Activated CD8-positive, alpha-beta T cell treated with anti-CD3 and anti-CD28 coated beads for 36 hours (primary cell): Measurements from ENCODE around the gene PRKAG2. TPM values are rescaled to one million over a fixed set of nuclear protein-coding genes. Genes with fewer than 3 reads are reported as not detected.

Source experiments
- ATAC-seq: fragments of 200-7000 bp; cut with Tn5 transposase; one replicate; pipeline ENCODE4 v1.10.0; 2021; ENCODE audit warnings: mild to moderate bottlenecking, moderate library complexity
- CTCF ChIA-PET: fragments of 350-600 bp; sonication (Branson Sonifier 250); formaldehyde crosslinking; loops from one replicate; lab custom pipeline; 2021; ENCODE audit warnings: antibody characterized with exemption; lab: Charles Lee
- POLR2A ChIA-PET: fragments of 350-600 bp; sonication (Branson Sonifier 250); formaldehyde crosslinking; loops from one replicate; lab custom pipeline; 2021; ENCODE audit warnings: antibody characterized with exemption; lab: Charles Lee
- DNase-seq: peaks from one replicate; pipeline ENCODE4 v3.0.0-alpha.2; 2020
- H3K27ac Mint-ChIP-seq: one replicate; pipeline ENCODE4 v1.8.0; 2021; ENCODE audit warnings: mild to moderate bottlenecking, mixed read lengths
- H3K27me3 Mint-ChIP-seq: one replicate; pipeline ENCODE4 v1.8.0; 2021; ENCODE audit warnings: mixed read lengths
- H3K36me3 Mint-ChIP-seq: one replicate; pipeline ENCODE4 v1.8.0; 2021; ENCODE audit warnings: low read depth, mixed read lengths
- H3K4me1 Mint-ChIP-seq: one replicate; pipeline ENCODE4 v1.8.0; 2021; ENCODE audit warnings: low read depth, mixed read lengths
- H3K4me3 Mint-ChIP-seq: one replicate; pipeline ENCODE4 v1.8.0; 2021; ENCODE audit warnings: mild to moderate bottlenecking, moderate library complexity, mixed read lengths
- H3K9me3 Mint-ChIP-seq: one replicate; pipeline ENCODE4 v1.8.0; 2021; ENCODE audit warnings: mixed read lengths
- intact Hi-C: fragments of 100-400 bp; cut with micrococcal nuclease; formaldehyde crosslinking; loops from one replicate; pipeline ENCODE4 v1.10.0; 2022
- total RNA-seq, 2 experiments: library from RNA; stranded (reverse); gene quantifications; one replicate each; pipeline ENCODE4 v1.2.3, GENCODE V29; 2021
- TF ChIP-seq, protein P1 (sequence below): fragments of 200-600 bp; IDR thresholded peaks from one replicate; pipeline ENCODE4 v1.8.0; 2022; ENCODE audit warnings: antibody characterized with exemption, mild to moderate bottlenecking

The PRKAG2 gene
- total RNA-seq, 2 experiments from 2014 or later = 17.0 to 19.2 TPM

DNA sequence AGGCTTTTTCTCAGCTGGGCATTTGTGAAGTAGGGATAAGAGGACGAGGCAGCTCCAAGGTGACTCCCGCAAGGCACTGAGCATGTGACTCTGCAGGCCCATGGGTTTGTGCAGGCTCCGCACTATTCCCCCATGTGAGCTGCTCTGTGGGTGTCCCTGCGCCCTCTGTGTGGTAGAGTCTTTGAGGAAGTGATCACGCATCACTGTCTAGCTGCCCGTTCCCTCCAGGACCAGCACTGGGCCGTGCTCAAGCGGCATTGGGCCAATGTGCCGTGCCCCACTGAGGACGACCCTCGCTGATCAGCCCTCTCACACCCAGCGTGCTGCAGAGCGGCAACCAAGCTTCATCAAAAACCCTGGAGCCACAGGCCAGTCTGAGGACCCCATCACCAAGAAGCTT, 7.5 kb downstream of the PRKAG2 start:
- Mint-ChIP-seq H3K9me3 (no peaks in the 10 kb centered on the region), H3K4me1 (peaks cover 21% of the 10 kb centered on the region), H3K27ac (no peak overlapping the region), H3K36me3 (no peaks in the 10 kb centered on the region), H3K27me3 (no peaks in the 10 kb centered on the region), H3K4me3 (no peak overlapping the region)
- intact Hi-C loops = no loop called here
- DNase-seq (no peak), ATAC-seq (no peak)
- TF ChIP-seq, protein P1, sequence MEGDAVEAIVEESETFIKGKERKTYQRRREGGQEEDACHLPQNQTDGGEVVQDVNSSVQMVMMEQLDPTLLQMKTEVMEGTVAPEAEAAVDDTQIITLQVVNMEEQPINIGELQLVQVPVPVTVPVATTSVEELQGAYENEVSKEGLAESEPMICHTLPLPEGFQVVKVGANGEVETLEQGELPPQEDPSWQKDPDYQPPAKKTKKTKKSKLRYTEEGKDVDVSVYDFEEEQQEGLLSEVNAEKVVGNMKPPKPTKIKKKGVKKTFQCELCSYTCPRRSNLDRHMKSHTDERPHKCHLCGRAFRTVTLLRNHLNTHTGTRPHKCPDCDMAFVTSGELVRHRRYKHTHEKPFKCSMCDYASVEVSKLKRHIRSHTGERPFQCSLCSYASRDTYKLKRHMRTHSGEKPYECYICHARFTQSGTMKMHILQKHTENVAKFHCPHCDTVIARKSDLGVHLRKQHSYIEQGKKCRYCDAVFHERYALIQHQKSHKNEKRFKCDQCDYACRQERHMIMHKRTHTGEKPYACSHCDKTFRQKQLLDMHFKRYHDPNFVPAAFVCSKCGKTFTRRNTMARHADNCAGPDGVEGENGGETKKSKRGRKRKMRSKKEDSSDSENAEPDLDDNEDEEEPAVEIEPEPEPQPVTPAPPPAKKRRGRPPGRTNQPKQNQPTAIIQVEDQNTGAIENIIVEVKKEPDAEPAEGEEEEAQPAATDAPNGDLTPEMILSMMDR = no peak
- POLR2A ChIA-PET = no interaction called here
- CTCF ChIA-PET = interaction anchor here (1.0 to 1.3 kb wide), 2 partner anchors 30 to 86 kb away, joined by 3 to 4 read pairs; no protein-coding TSS in a partner anchor

DNA sequence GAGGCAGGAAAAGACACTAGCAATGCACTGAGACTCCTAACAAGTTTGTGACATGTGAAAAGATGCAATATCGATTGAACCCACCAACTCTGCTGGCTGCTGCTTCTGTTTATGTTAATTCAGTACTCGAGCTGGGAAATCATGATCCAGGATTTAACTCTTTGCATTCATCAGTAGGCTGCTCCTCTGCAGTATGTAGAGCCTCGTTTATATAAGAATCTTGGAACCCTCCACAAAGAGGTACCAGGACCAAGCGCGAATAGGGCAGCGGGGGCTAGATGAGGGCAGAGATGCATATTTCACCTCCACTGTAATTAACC, 7.8 kb downstream of the PRKAG2 start:
- ATAC-seq = no peak
- intact Hi-C loops = no loop called here
- Mint-ChIP-seq H3K4me1 (peaks cover 21% of the 10 kb centered on the region), H3K4me3 (no peak overlapping the region), H3K36me3 (no peaks in the 10 kb centered on the region), H3K27ac (no peak overlapping the region), H3K27me3 (no peaks in the 10 kb centered on the region), H3K9me3 (no peaks in the 10 kb centered on the region)
- POLR2A ChIA-PET = no interaction called here
- CTCF ChIA-PET = interaction anchor here (1.0 to 1.3 kb wide), 2 partner anchors 8 to 29 kb away, joined by 3 read pairs; partner anchors contain the start of gene PRKAG2
- TF ChIP-seq, protein P1 = no peak
- DNase-seq = no peak

DNA sequence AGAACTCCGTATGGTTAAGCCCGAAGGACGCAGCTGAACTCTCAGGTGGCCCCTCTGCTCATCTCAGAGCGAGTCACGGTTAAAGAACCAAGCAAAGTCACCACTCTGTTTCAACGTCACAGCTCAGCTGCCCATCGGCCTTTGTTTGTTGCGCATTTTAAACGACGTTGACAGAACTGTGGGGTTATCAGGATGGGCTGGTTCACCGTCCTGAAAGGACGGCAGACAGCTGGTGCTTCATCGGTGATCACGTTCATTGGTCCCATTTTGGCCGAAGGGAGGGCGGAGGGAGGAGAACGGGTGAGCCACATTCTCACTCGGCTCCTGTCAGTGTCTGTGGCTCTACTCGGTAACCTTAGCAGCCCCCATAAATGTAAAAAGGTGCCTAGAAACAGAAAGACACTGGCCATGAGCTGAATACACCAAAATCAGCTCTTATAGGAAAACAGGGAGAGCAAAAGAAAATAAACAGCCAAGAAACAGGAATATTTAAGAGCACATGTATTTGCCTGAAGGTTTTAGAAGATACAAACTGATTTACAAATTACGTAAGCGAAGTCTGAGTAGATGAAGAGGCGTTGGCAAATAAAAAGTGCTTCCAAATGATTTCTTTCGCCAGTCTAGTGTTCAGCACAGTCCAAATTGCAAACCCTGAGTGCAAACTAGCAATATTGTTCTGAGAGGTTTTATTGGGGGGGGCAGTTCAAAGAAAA, 8.4 kb downstream of the PRKAG2 start:
- POLR2A ChIA-PET = interaction anchor here (0.8 kb wide), 2 partner anchors 8 to 21 kb away, joined by 3 to 4 read pairs; partner anchors contain the start of gene PRKAG2
- ATAC-seq (no peak), DNase-seq (no peak)
- Mint-ChIP-seq H3K4me1 (peaks cover 19% of the 10 kb centered on the region), H3K36me3 (no peaks in the 10 kb centered on the region), H3K4me3 (no peak overlapping the region), H3K9me3 (no peaks in the 10 kb centered on the region), H3K27me3 (no peaks in the 10 kb centered on the region), H3K27ac (no peak overlapping the region)
- TF ChIP-seq, protein P1 = no peak
- CTCF ChIA-PET = interaction anchor here (1.0 kb wide), 1 partner anchor 8 kb away, joined by 3 read pairs; the partner anchor contains the start of gene PRKAG2
- intact Hi-C loops = no loop called here

DNA sequence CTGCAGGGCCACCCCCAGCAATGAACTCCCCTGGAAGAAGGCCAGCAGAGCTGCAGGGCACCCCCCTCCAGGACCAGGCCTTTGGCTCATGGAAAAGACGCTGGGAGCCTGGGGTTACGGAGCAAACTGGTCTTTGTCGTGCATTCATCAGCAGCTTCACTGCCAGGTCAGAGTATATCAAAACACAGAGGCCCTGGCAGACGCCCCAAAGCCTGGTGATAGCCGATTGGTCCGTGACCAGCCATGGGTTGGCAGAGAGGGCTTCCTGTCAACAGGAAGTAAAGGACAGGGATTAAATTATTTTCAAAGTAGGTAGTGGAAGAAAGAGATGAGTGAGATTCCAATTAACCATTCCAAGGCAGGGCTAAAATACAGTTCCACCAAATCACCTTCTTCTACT, 9.0 kb downstream of the PRKAG2 start:
- ChIA-PET CTCF (no interaction called here), POLR2A (interaction anchor here (0.8 kb wide), 2 partner anchors 9 to 20 kb away, joined by 3 to 4 read pairs; partner anchors contain the start of gene PRKAG2)
- H3K27me3 Mint-ChIP-seq = no peaks in the 10 kb centered on the region
- TF ChIP-seq, protein P1 = no peak
- H3K36me3 Mint-ChIP-seq = no peaks in the 10 kb centered on the region
- DNase-seq (no peak), ATAC-seq (no peak)
- intact Hi-C loops = no loop called here
- no peaks in the 10 kb centered on the region for H3K9me3 Mint-ChIP-seq
- peaks cover 18% of the 10 kb centered on the region for H3K4me1 Mint-ChIP-seq
- no peak overlapping the region for H3K4me3 Mint-ChIP-seq
- H3K27ac Mint-ChIP-seq = no peak overlapping the region
